Osteoblast (primary cell): ENCODE measurements around the gene ME3. TPM values are rescaled to one million over a fixed set of nuclear protein-coding genes. Genes with fewer than 3 reads are reported as not detected.

Experiments
- DNase-seq: peaks from one replicate; pipeline ENCODE4 v3.0.0; 2011; ENCODE audit warnings: low spot score, mixed read lengths; ENCODE audit not compliant: insufficient read length; ENCODE audit errors: missing footprints
- H2AFZ ChIP-seq: 2 replicates; pipeline ENCODE4 v1.6.0; 2011; ENCODE audit warnings: mild to moderate bottlenecking, low read length
- H3K27ac ChIP-seq: 2 replicates; pipeline ENCODE4 v1.5.1; 2011; ENCODE audit warnings: mild to moderate bottlenecking, low read depth, low read length, moderate library complexity
- H3K27me3 ChIP-seq: 2 replicates; pipeline ENCODE4 v1.6.0; 2012; ENCODE audit warnings: mild to moderate bottlenecking, control low read depth, inconsistent platforms, low read length, moderate library complexity; ENCODE audit not compliant: insufficient read depth
- H3K36me3 ChIP-seq: 2 replicates; pipeline ENCODE4 v1.5.1; 2011; ENCODE audit warnings: mild to moderate bottlenecking, low read length, control low read depth, moderate library complexity; ENCODE audit not compliant: insufficient read depth
- H3K4me1 ChIP-seq: 2 replicates; pipeline ENCODE4 v1.5.1; 2011; ENCODE audit warnings: mild to moderate bottlenecking, low read length, control low read depth, moderate library complexity; ENCODE audit not compliant: insufficient read depth
- H3K4me2 ChIP-seq: 2 replicates; pipeline ENCODE4 v1.6.0; 2011; ENCODE audit warnings: mild to moderate bottlenecking, low read length; ENCODE audit not compliant: insufficient read depth
- H3K4me3 ChIP-seq: fragments of 200-600 bp; sonication (generic); 3 replicates; pipeline ENCODE4 v1.5.1; 2012; ENCODE audit warnings: mild to moderate bottlenecking, low read length, inconsistent platforms; ENCODE audit not compliant: insufficient read depth
- H3K79me2 ChIP-seq: 2 replicates; pipeline ENCODE4 v1.6.0; 2012; ENCODE audit warnings: mild to moderate bottlenecking, low read length, control low read depth, inconsistent platforms; ENCODE audit not compliant: insufficient read depth
- H3K9me3 ChIP-seq: 2 replicates; pipeline ENCODE4 v1.5.1; 2011; ENCODE audit warnings: low read depth, low read length, control low read depth
- H4K20me1 ChIP-seq: 2 replicates; pipeline ENCODE4 v1.6.0; 2012; ENCODE audit warnings: mild to moderate bottlenecking, low read length, control low read depth; ENCODE audit not compliant: insufficient read depth
- CTCF ChIP-seq: IDR thresholded peaks from 2 replicates; pipeline ENCODE4 v1.5.1; 2011; ENCODE audit warnings: mild to moderate bottlenecking, low read depth, low read length, moderate library complexity; ENCODE audit errors: extremely low read depth
- total RNA-seq: library from RNA; depleted of rRNA; stranded (reverse); fragments of >200 nt; gene quantifications from 2 replicates; pipeline ENCODE4 v1.2.3, GENCODE V29; 2012

Gene ME3
- total RNA-seq, 1 donor, result 70.9 TPM

- H2AFZ ChIP-seq, result no peak overlapping the region
- TF ChIP-seq CTCF, result no peak
- no peak for DNase-seq
- H3K79me2 ChIP-seq, result no peaks in the 10 kb centered on the region
- H3K36me3 ChIP-seq, result no peaks in the 10 kb centered on the region
- H3K27me3 ChIP-seq, result no peaks in the 10 kb centered on the region
- H3K9me3 ChIP-seq, result no peaks in the 10 kb centered on the region
- H3K4me2 ChIP-seq, result no peak overlapping the region
- H4K20me1 ChIP-seq, result no peaks in the 10 kb centered on the region
- H3K4me1 ChIP-seq, result peaks cover 35% of the 10 kb centered on the region
- no peak overlapping the region for H3K4me3 ChIP-seq
- H3K27ac ChIP-seq, result peak overlapping the region; percentile 75
Observed at GRCh38 chr11:86718999-86719398, 46.6 kb upstream of the ME3 start.

- H3K4me2 ChIP-seq, result no peak overlapping the region
- peaks cover 35% of the 10 kb centered on the region for H3K4me1 ChIP-seq
- H3K9me3 ChIP-seq, result no peaks in the 10 kb centered on the region
- H3K27ac ChIP-seq, result no peak overlapping the region
- H3K36me3 ChIP-seq, result no peaks in the 10 kb centered on the region
- no peaks in the 10 kb centered on the region for H3K79me2 ChIP-seq
- H3K4me3 ChIP-seq, result no peak overlapping the region
- no peak for DNase-seq
- no peak for TF ChIP-seq CTCF
- H2AFZ ChIP-seq, result no peak overlapping the region
- H4K20me1 ChIP-seq, result no peaks in the 10 kb centered on the region
- no peaks in the 10 kb centered on the region for H3K27me3 ChIP-seq
Observed at GRCh38 chr11:86718521-86718920, 46.1 kb upstream of the ME3 start.

- no peak for TF ChIP-seq CTCF
- H3K27ac ChIP-seq, result no peak overlapping the region
- no peak overlapping the region for H2AFZ ChIP-seq
- no peaks in the 10 kb centered on the region for H3K36me3 ChIP-seq
- no peak for DNase-seq
- no peaks in the 10 kb centered on the region for H3K27me3 ChIP-seq
- H3K4me2 ChIP-seq, result no peak overlapping the region
- no peaks in the 10 kb centered on the region for H4K20me1 ChIP-seq
- H3K4me1 ChIP-seq, result peaks cover 35% of the 10 kb centered on the region
- H3K4me3 ChIP-seq, result no peak overlapping the region
- no peaks in the 10 kb centered on the region for H3K9me3 ChIP-seq
- no peaks in the 10 kb centered on the region for H3K79me2 ChIP-seq
Observed at GRCh38 chr11:86717817-86718501, 45.5 kb upstream of the ME3 start.

GRCh38 chr11:86715611-86716010, 43.2 kb upstream of the ME3 start:
- no peak for DNase-seq
- no peak for TF ChIP-seq CTCF
- H2AFZ ChIP-seq, result no peak overlapping the region
- H3K4me2 ChIP-seq, result no peak overlapping the region
- H3K4me1 ChIP-seq, result peaks cover 23% of the 10 kb centered on the region
- no peaks in the 10 kb centered on the region for H4K20me1 ChIP-seq
- H3K4me3 ChIP-seq, result no peak overlapping the region
- H3K27ac ChIP-seq, result no peak overlapping the region
- no peaks in the 10 kb centered on the region for H3K27me3 ChIP-seq
- no peaks in the 10 kb centered on the region for H3K79me2 ChIP-seq
- H3K9me3 ChIP-seq, result no peaks in the 10 kb centered on the region
- H3K36me3 ChIP-seq, result no peaks in the 10 kb centered on the region
